Measurements from ENCODE around the gene CADPS. TPM values are rescaled to one million over a fixed set of nuclear protein-coding genes. Genes with fewer than 3 reads are reported as not detected.

Gene CADPS
- total RNA-seq, 4 donors from 2014 or later: 0.82 to 13.2 TPM; not detected in 2

GRCh38 chr3:62379321-62379798 is 495.9 kb downstream of the CADPS start:
- no peak overlapping the region for H3K27ac ChIP-seq
- H3K36me3 ChIP-seq: no peaks in the 10 kb centered on the region
- no peak for DNase-seq
- TF ChIP-seq POLR2A (IDR thresholded peaks at IDR 0.05): no peak
- H3K9me3 ChIP-seq: no peaks in the 10 kb centered on the region
- peaks cover 0 to 3% of the 10 kb centered on the region in 2 donors for H3K4me1 ChIP-seq
- H3K27me3 ChIP-seq: peaks cover 0 to 60% of the 10 kb centered on the region in 2 donors
- H3K4me3 ChIP-seq: no peak overlapping the region
- intact Hi-C loops (cut with DNase I; ENCODE audit: low total_unique reads): no loop called here

- no peak overlapping the region for H3K4me3 ChIP-seq
- intact Hi-C loops (cut with DNase I; ENCODE audit: low total_unique reads): no loop called here
- TF ChIP-seq CTCF (IDR thresholded peaks at IDR 0.05) (no peak), POLR2A (IDR thresholded peaks at IDR 0.05) (no peak)
- no peak overlapping the region for H3K27ac ChIP-seq
- no peaks in the 10 kb centered on the region for H3K9me3 ChIP-seq
- H3K4me1 ChIP-seq: peaks cover 0 to 7% of the 10 kb centered on the region in 2 donors
- no peak for DNase-seq
- H3K36me3 ChIP-seq: no peaks in the 10 kb centered on the region
- peaks cover 0 to 65% of the 10 kb centered on the region in 2 donors for H3K27me3 ChIP-seq
These were observed 496.3 kb downstream of the CADPS start for GRCh38 chr3:62378921-62379320.

- TF ChIP-seq POLR2A (IDR thresholded peaks at IDR 0.05) (no peak), CTCF (IDR thresholded peaks at IDR 0.05) (no peak)
- intact Hi-C loops (cut with DNase I; ENCODE audit: low total_unique reads): no loop called here
- Histone ChIP-seq H3K4me1 (peaks cover 0 to 7% of the 10 kb centered on the region in 2 donors), H3K36me3 (no peaks in the 10 kb centered on the region), H3K27ac (no peak overlapping the region), H3K27me3 (peaks cover 0 to 71% of the 10 kb centered on the region in 2 donors), H3K9me3 (no peaks in the 10 kb centered on the region), H3K4me3 (no peak overlapping the region)
- DNase-seq: no peak
These were observed 496.9 kb downstream of the CADPS start for GRCh38 chr3:62378311-62378789.

GRCh38 chr3:62376906-62377877 is 498.0 kb downstream of the CADPS start:
- H3K27ac ChIP-seq: no peak overlapping the region
- no peak overlapping the region for H3K4me3 ChIP-seq
- DNase-seq: no peak

GRCh38 chr3:62376454-62376720 is 498.8 kb downstream of the CADPS start:
- Histone ChIP-seq H3K4me3 (no peak overlapping the region), H3K4me1 (peaks cover 0 to 11% of the 10 kb centered on the region in 2 donors), H3K9me3 (no peaks in the 10 kb centered on the region), H3K27me3 (peaks cover 0 to 84% of the 10 kb centered on the region in 2 donors), H3K36me3 (no peaks in the 10 kb centered on the region), H3K27ac (no peak overlapping the region)
- no peak for DNase-seq
- no peak for TF ChIP-seq POLR2A (IDR thresholded peaks at IDR 0.05)
- no peak for TF ChIP-seq CTCF (IDR thresholded peaks at IDR 0.05)
- intact Hi-C loops (cut with DNase I; ENCODE audit: low total_unique reads): no loop called here

More at GRCh38 chr3:62376906-62377877, 498.0 kb downstream of the CADPS start:
- no peak for TF ChIP-seq CTCF (IDR thresholded peaks at IDR 0.05)
- no peak for TF ChIP-seq POLR2A (IDR thresholded peaks at IDR 0.05)
- intact Hi-C loops (cut with DNase I; ENCODE audit: low total_unique reads): no loop called here
- H3K4me1 ChIP-seq: peaks cover 0 to 9% of the 10 kb centered on the region in 2 donors
- H3K9me3 ChIP-seq: no peaks in the 10 kb centered on the region
- H3K36me3 ChIP-seq: no peaks in the 10 kb centered on the region
- H3K27me3 ChIP-seq: peaks cover 0 to 78% of the 10 kb centered on the region in 2 donors
